SK-N-MC (cell line): ENCODE results near the gene KCNH3.

Experiments
- EZH2 ChIP-seq: fragments of 200-600 bp; sonication (generic); IDR thresholded peaks from one replicate; pipeline ENCODE4 v1.6.1; 2017; ENCODE audit warnings: antibody characterized with exemption
- POLR2AphosphoS5 ChIP-seq: IDR thresholded peaks from 2 replicates; pipeline ENCODE4 v1.6.1; 2012; ENCODE audit warnings: mild to moderate bottlenecking, low read depth, low read length, borderline replicate concordance

- TF ChIP-seq EZH2, result no peak
- TF ChIP-seq POLR2AphosphoS5, result no peak
Observed at GRCh38 chr12:49496417-49497360, 42.1 kb upstream of the KCNH3 start.
